Astrocyte (in vitro differentiated cells and primary cell): ENCODE data around the gene FGF19. TPM values are rescaled to one million over a fixed set of nuclear protein-coding genes. Genes with fewer than 3 reads are reported as not detected.

Experiments
- DNase-seq: peaks from one replicate; pipeline ENCODE4 v3.0.0-alpha.2; 2010; ENCODE audit warnings: low read depth
- FAIRE-seq: peaks from 2 replicates; lab custom pipeline; 2011; peaks lifted over from hg19 to GRCh38; lab: Jason Lieb, UNC
- H2AFZ ChIP-seq: 2 replicates; pipeline ENCODE4 v1.6.0; 2012; ENCODE audit warnings: low read depth, low read length, inconsistent platforms
- H3K27ac ChIP-seq: 2 replicates; pipeline ENCODE4 v1.5.1; 2011; ENCODE audit warnings: low read depth, low read length, inconsistent platforms
- H3K27me3 ChIP-seq: 2 replicates; pipeline ENCODE4 v1.6.0; 2011; ENCODE audit warnings: low read length, inconsistent platforms; ENCODE audit not compliant: insufficient read depth
- H3K36me3 ChIP-seq: 2 replicates; pipeline ENCODE4 v1.5.1; 2011; ENCODE audit warnings: low read length, inconsistent platforms; ENCODE audit not compliant: insufficient read depth
- H3K4me1 ChIP-seq: 2 replicates; pipeline ENCODE4 v1.5.1; 2011; ENCODE audit warnings: low read length, inconsistent platforms; ENCODE audit not compliant: insufficient read depth
- H3K4me2 ChIP-seq: 2 replicates; pipeline ENCODE4 v1.6.0; 2012; ENCODE audit warnings: low read length, inconsistent platforms
- H3K4me3 ChIP-seq: 2 replicates; pipeline ENCODE4 v1.5.1; 2011; ENCODE audit warnings: low read depth, mild to moderate bottlenecking, low read length, inconsistent platforms; ENCODE audit not compliant: insufficient read depth
- H3K79me2 ChIP-seq: 2 replicates; pipeline ENCODE4 v1.6.0; 2012; ENCODE audit warnings: mild to moderate bottlenecking, low read length, inconsistent platforms; ENCODE audit not compliant: insufficient read depth
- H3K9ac ChIP-seq: 2 replicates; pipeline ENCODE4 v1.6.0; 2012; ENCODE audit warnings: mild to moderate bottlenecking, low read length, inconsistent platforms
- H3K9me3 ChIP-seq: 2 replicates; pipeline ENCODE4 v1.5.1; 2012; ENCODE audit warnings: low read depth, mild to moderate bottlenecking, low read length, inconsistent platforms; ENCODE audit not compliant: insufficient read depth
- H4K20me1 ChIP-seq: 2 replicates; pipeline ENCODE4 v1.6.0; 2012; ENCODE audit warnings: low read length, inconsistent platforms; ENCODE audit not compliant: insufficient read depth
- H3K27ac Mint-ChIP-seq: one replicate; pipeline ENCODE4 v1.8.0; 2021; ENCODE audit warnings: mild to moderate bottlenecking, mixed read lengths; ENCODE audit not compliant: unreplicated experiment
- H3K27me3 Mint-ChIP-seq: one replicate; pipeline ENCODE4 v1.8.0; 2021; ENCODE audit warnings: low read depth, mixed read lengths; ENCODE audit not compliant: unreplicated experiment
- H3K36me3 Mint-ChIP-seq: one replicate; pipeline ENCODE4 v1.8.0; 2021; ENCODE audit warnings: low read depth, mixed read lengths; ENCODE audit not compliant: unreplicated experiment
- H3K4me1 Mint-ChIP-seq: one replicate; pipeline ENCODE4 v1.8.0; 2021; ENCODE audit warnings: low read depth, mixed read lengths; ENCODE audit not compliant: unreplicated experiment
- H3K4me3 Mint-ChIP-seq: one replicate; pipeline ENCODE4 v1.8.0; 2021; ENCODE audit warnings: mild to moderate bottlenecking, moderate library complexity, mixed read lengths; ENCODE audit not compliant: unreplicated experiment
- H3K9me3 Mint-ChIP-seq: one replicate; pipeline ENCODE4 v1.8.0; 2021; ENCODE audit warnings: mild to moderate bottlenecking, mixed read lengths; ENCODE audit not compliant: unreplicated experiment
- EZH2 ChIP-seq: IDR thresholded peaks from 2 replicates; pipeline ENCODE4 v1.6.1; 2012; ENCODE audit warnings: mild to moderate bottlenecking, low read length, inconsistent platforms; ENCODE audit not compliant: insufficient read depth
- total RNA-seq: library from RNA; stranded (reverse); gene quantifications from 2 replicates; pipeline ENCODE4 v1.2.1, GENCODE V29; 2021
- TF ChIP-seq, protein P1 (sequence below): IDR thresholded peaks from 2 replicates; pipeline ENCODE4 v1.5.1; 2011; ENCODE audit warnings: low read depth, mild to moderate bottlenecking, inconsistent platforms, low read length, moderate library complexity; ENCODE audit not compliant: insufficient read depth

The FGF19 gene
- total RNA-seq, 1 donor from 2014 or later: not detected

DNA sequence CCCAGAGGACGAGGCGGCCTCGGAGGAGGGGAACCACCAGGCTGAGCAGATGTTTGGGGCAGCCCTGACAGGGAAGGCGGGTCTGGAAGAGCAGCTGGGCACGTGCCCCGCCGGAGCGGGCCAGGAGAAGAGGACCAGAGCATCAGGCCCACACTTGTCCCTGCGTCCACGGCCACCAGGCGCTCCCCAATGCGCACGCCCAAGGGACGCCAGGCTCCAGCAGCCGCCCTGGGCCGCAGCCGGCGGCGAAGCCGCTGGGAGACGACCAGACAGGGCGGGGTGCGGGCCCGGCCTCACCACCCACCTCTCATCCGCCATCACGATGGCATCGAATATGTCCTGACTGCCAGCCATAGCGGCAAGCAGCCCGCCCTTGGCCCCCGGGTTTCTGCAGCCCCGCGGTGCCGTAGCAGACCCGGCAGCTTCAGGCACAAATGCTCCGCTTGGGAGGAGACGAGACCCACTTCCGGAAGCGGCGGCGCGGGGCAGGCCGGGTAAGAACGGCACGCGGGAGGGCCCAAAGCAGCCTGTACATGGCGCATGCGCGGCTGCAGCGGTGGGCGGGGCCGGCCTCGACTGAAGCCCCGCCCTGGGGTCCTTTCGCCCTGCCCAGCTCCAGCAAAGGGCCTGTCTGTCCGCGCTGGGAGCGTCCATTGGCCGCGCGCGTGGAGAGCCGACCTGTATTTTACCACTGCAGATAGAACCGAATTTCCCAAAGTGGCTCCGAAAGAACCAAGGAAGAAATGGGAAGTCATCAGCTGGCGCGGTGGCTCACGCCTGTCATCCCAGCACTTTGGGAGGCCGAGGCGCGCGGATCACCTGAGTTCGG lies 28.7 kb downstream of the FGF19 start, which contains the start of gene LTO1:
Gene LTO1, minus strand, starts transcription at position 468 of the 829 bp plus-strand sequence. Its CDS starts 114 bp downstream, at position 354.
- H3K4me3 ChIP-seq: peak within 1 kb of the TSS; percentile 86
- H4K20me1 ChIP-seq: peaks cover 29% of the 10 kb centered on the region
- DNase-seq (peak; percentile 83), FAIRE-seq (no peak)
- peak within 1 kb of the TSS; percentile 93 for H3K4me3 Mint-ChIP-seq
- peaks cover 11% of the 10 kb centered on the region for H3K4me1 ChIP-seq
- peak within 1 kb of the TSS; percentile 97 for H3K9ac ChIP-seq
- H2AFZ ChIP-seq: peak within 1 kb of the TSS; percentile 70
- no peaks in the 10 kb centered on the region for H3K27me3 ChIP-seq
- H3K27me3 Mint-ChIP-seq: no peaks in the 10 kb centered on the region
- peak within 1 kb of the TSS; percentile 97 for H3K27ac ChIP-seq
- H3K36me3 Mint-ChIP-seq: peaks cover 2% of the 10 kb centered on the region
- peaks cover 13% of the 10 kb centered on the region for H3K4me1 Mint-ChIP-seq
- H3K36me3 ChIP-seq: peaks cover 14% of the 10 kb centered on the region
- TF ChIP-seq, protein P1, sequence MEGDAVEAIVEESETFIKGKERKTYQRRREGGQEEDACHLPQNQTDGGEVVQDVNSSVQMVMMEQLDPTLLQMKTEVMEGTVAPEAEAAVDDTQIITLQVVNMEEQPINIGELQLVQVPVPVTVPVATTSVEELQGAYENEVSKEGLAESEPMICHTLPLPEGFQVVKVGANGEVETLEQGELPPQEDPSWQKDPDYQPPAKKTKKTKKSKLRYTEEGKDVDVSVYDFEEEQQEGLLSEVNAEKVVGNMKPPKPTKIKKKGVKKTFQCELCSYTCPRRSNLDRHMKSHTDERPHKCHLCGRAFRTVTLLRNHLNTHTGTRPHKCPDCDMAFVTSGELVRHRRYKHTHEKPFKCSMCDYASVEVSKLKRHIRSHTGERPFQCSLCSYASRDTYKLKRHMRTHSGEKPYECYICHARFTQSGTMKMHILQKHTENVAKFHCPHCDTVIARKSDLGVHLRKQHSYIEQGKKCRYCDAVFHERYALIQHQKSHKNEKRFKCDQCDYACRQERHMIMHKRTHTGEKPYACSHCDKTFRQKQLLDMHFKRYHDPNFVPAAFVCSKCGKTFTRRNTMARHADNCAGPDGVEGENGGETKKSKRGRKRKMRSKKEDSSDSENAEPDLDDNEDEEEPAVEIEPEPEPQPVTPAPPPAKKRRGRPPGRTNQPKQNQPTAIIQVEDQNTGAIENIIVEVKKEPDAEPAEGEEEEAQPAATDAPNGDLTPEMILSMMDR: no peak
- TF ChIP-seq EZH2: no peak
- peaks cover 32% of the 10 kb centered on the region for H3K79me2 ChIP-seq
- no peaks in the 10 kb centered on the region for H3K9me3 Mint-ChIP-seq
- peak within 1 kb of the TSS; percentile 86 for H3K27ac Mint-ChIP-seq
- H3K4me2 ChIP-seq: peak within 1 kb of the TSS; percentile 93
- no peaks in the 10 kb centered on the region for H3K9me3 ChIP-seq

DNA sequence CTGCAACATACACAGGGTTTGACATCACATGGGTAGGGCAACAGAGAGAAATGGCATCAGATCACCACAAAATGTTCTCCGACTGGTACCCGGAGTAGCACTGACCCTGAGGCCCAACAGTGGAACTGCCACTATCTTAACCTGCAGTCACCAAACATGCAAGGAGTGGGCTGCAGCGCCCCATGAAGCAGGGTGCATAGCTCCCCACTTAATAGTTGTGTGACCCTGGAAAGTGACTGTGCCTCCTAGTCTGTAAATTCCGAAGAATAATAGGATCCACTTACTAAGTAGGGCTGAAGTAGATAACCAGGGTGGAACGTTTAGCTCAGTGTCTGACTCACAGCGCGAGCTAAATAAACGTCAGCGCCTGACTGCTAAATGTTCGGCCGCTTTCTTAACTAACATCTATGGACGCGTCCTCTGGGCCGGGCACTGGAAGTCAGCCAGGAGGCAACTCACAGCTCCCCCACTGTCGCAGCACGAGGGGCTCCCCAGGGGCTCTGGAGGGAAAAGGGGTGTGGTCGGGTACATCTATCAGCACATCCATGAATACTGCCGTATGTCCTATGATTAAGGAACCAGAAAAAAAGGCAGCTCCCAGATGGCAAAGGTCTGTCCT lies 29.4 kb downstream of the FGF19 start:
- Histone ChIP-seq H2AFZ (peak overlapping the region; percentile 70), H3K4me3 (peak overlapping the region; percentile 86), H3K27ac (peak overlapping the region; percentile 97)

DNA sequence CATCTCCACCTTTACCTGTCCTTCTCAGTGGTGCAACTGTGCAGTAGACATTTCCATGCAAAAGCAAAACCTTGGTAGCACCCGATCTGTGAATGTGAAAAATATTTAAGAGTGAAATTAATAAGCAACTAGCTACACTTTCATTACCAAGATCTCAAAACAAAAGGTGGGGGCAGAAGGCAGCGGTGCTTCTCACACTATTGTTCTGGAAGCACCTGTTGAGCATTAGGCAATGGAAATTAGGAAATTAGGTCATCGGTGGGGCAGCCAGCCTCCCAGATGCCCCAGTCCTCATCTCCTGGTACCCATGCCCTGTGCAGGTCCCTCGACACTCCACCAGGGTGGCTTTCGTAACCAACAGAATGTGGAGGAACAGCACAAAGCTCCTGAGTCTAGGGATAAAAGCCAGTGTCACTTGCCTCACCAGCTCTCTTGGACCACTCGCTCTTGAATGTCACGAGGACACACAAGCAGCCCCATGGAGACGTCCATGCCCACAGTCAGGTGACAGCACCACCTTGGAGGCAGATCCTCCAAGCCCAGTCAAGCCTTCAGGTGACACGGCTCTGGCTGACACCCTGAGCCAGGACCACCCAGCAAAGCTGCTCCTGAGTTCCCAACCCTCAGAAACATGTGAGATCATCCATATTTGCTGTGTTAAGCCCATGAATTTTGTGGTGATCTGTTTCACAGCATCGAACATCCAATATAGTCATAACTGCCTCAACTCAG lies 31.9 kb downstream of the FGF19 start:
- H3K9ac ChIP-seq: no peak overlapping the region
- no peak for FAIRE-seq
- no peak overlapping the region for H3K27ac Mint-ChIP-seq

More for the DNA sequence above, 29.4 kb downstream of the FGF19 start:
- no peaks in the 10 kb centered on the region for H3K27me3 Mint-ChIP-seq
- Histone ChIP-seq H3K4me1 (peaks cover 14% of the 10 kb centered on the region), H3K36me3 (peaks cover 15% of the 10 kb centered on the region), H3K4me2 (peak overlapping the region; percentile 93), H3K79me2 (peaks cover 34% of the 10 kb centered on the region), H4K20me1 (peaks cover 36% of the 10 kb centered on the region), H3K9me3 (no peaks in the 10 kb centered on the region), H3K9ac (peak overlapping the region; percentile 97), H3K27me3 (no peaks in the 10 kb centered on the region)
- no peaks in the 10 kb centered on the region for H3K9me3 Mint-ChIP-seq
- peaks cover 13% of the 10 kb centered on the region for H3K4me1 Mint-ChIP-seq
- no peak for TF ChIP-seq EZH2
- FAIRE-seq (no peak), DNase-seq (peak; percentile 86)
- peak overlapping the region; percentile 93 for H3K4me3 Mint-ChIP-seq
- peaks cover 7% of the 10 kb centered on the region for H3K36me3 Mint-ChIP-seq
- peak overlapping the region; percentile 86 for H3K27ac Mint-ChIP-seq

More for the DNA sequence above, 31.9 kb downstream of the FGF19 start:
- Histone ChIP-seq H3K4me2 (no peak overlapping the region), H3K27ac (no peak overlapping the region), H3K4me3 (no peak overlapping the region), H3K27me3 (no peaks in the 10 kb centered on the region), H3K9me3 (no peaks in the 10 kb centered on the region), H3K4me1 (peaks cover 14% of the 10 kb centered on the region), H3K36me3 (peaks cover 29% of the 10 kb centered on the region), H4K20me1 (peaks cover 56% of the 10 kb centered on the region), H3K79me2 (peaks cover 37% of the 10 kb centered on the region), H2AFZ (no peak overlapping the region)
- no peak for DNase-seq
- Mint-ChIP-seq H3K4me3 (no peak overlapping the region), H3K27me3 (no peaks in the 10 kb centered on the region), H3K4me1 (peaks cover 13% of the 10 kb centered on the region), H3K36me3 (peaks cover 12% of the 10 kb centered on the region), H3K9me3 (no peaks in the 10 kb centered on the region)
- TF ChIP-seq, protein P1: no peak
- no peak for TF ChIP-seq EZH2
